ENCODE results near the gene SLC25A21.

SLC25A21 gene

GRCh38 chr14:37062191-37062803, 110.1 kb downstream of the SLC25A21 start:
- Histone ChIP-seq H3K79me2 (ENCODE audit: control insufficient read depth, insufficient read depth, low read length, poor library complexity) (no peaks in the 10 kb centered on the region), H3K9ac (ENCODE audit: low read length) (no peak overlapping the region), H2BK120ac (ENCODE audit: insufficient read depth, low read length, poor library complexity) (no peak overlapping the region), H4K12ac (ENCODE audit: low read depth, low read length) (no peak overlapping the region), H3K4ac (ENCODE audit: low read depth, low read length) (no peak overlapping the region), H3K9me3 (ENCODE audit: insufficient read depth, low read depth, low read length) (no peaks in the 10 kb centered on the region), H3K4me1 (ENCODE audit: control insufficient read depth in 1 of 2, insufficient read depth in 2 of 2, low read length in 2 of 2) (no peaks in the 10 kb centered on the region), H2AFZ (ENCODE audit: insufficient read depth, low read length, poor library complexity) (no peak overlapping the region), H3K14ac (ENCODE audit: low read length) (no peak overlapping the region), H3K79me1 (ENCODE audit: low read length) (no peaks in the 10 kb centered on the region), H2BK5ac (ENCODE audit: low read depth, low read length, poor library complexity) (no peak overlapping the region), H3K27ac (ENCODE audit: low read depth, low read length) (no peak overlapping the region), H3K27me3 (ENCODE audit: insufficient read depth, low read length) (no peaks in the 10 kb centered on the region), H3K4me2 (ENCODE audit: low read length) (no peak overlapping the region), H3K4me3 (ENCODE audit: low read depth, low read length) (no peak overlapping the region), H3K23ac (ENCODE audit: low read length) (no peak overlapping the region), H3K36me3 (ENCODE audit: control insufficient read depth in 1 of 2, insufficient read depth in 2 of 2, low read length in 2 of 2) (no peaks in the 10 kb centered on the region), H4K8ac (ENCODE audit: low read depth, low read length) (no peak overlapping the region), H4K91ac (ENCODE audit: low read depth, low read length) (no peak overlapping the region), H2BK12ac (ENCODE audit: low read length) (no peak overlapping the region), H2AK5ac (ENCODE audit: low read length) (no peak overlapping the region), H3K18ac (ENCODE audit: low read length) (no peak overlapping the region)
- WGBS (ENCODE audit: extremely low coverage, insufficient coverage, insufficient read length) = no CpG with 5 or more reads among the region's 4 CpGs
- DNase-seq = no peak

- no peak overlapping the region for H3K9ac ChIP-seq (ENCODE audit: low read length)
- WGBS (ENCODE audit: extremely low coverage, insufficient coverage, insufficient read length) = no CpG with 5 or more reads among the region's 1 CpG
- no peak overlapping the region for H4K12ac ChIP-seq (ENCODE audit: low read depth, low read length)
- H3K4me1 ChIP-seq (ENCODE audit: control insufficient read depth in 1 of 2, insufficient read depth in 2 of 2, low read length in 2 of 2) = no peaks in the 10 kb centered on the region
- no peak overlapping the region for H3K4ac ChIP-seq (ENCODE audit: low read depth, low read length)
- no peaks in the 10 kb centered on the region for H3K79me2 ChIP-seq (ENCODE audit: control insufficient read depth, insufficient read depth, low read length, poor library complexity)
- no peak overlapping the region for H3K4me3 ChIP-seq (ENCODE audit: low read depth, low read length)
- DNase-seq = no peak
- H4K8ac ChIP-seq (ENCODE audit: low read depth, low read length) = no peak overlapping the region
- no peak overlapping the region for H4K91ac ChIP-seq (ENCODE audit: low read depth, low read length)
- H3K4me2 ChIP-seq (ENCODE audit: low read length) = no peak overlapping the region
- no peaks in the 10 kb centered on the region for H3K9me3 ChIP-seq (ENCODE audit: insufficient read depth, low read depth, low read length)
- H2AK5ac ChIP-seq (ENCODE audit: low read length) = no peak overlapping the region
- H2BK120ac ChIP-seq (ENCODE audit: insufficient read depth, low read length, poor library complexity) = no peak overlapping the region
- H2AFZ ChIP-seq (ENCODE audit: insufficient read depth, low read length, poor library complexity) = no peak overlapping the region
- H3K27ac ChIP-seq (ENCODE audit: low read depth, low read length) = no peak overlapping the region
- no peak overlapping the region for H3K23ac ChIP-seq (ENCODE audit: low read length)
- no peaks in the 10 kb centered on the region for H3K36me3 ChIP-seq (ENCODE audit: control insufficient read depth in 1 of 2, insufficient read depth in 2 of 2, low read length in 2 of 2)
- H2BK5ac ChIP-seq (ENCODE audit: low read depth, low read length, poor library complexity) = no peak overlapping the region
- no peaks in the 10 kb centered on the region for H3K79me1 ChIP-seq (ENCODE audit: low read length)
- no peaks in the 10 kb centered on the region for H3K27me3 ChIP-seq (ENCODE audit: insufficient read depth, low read length)
- H3K14ac ChIP-seq (ENCODE audit: low read length) = no peak overlapping the region
- no peak overlapping the region for H3K18ac ChIP-seq (ENCODE audit: low read length)
- H2BK12ac ChIP-seq (ENCODE audit: low read length) = no peak overlapping the region
Observed at GRCh38 chr14:37061697-37062096, 110.7 kb downstream of the SLC25A21 start.

GRCh38 chr14:37060496-37061260, 111.7 kb downstream of the SLC25A21 start:
- Histone ChIP-seq H2AFZ (ENCODE audit: insufficient read depth, low read length, poor library complexity) (no peak overlapping the region), H3K27me3 (ENCODE audit: insufficient read depth, low read length) (no peaks in the 10 kb centered on the region), H4K8ac (ENCODE audit: low read depth, low read length) (no peak overlapping the region), H2AK5ac (ENCODE audit: low read length) (no peak overlapping the region), H2BK12ac (ENCODE audit: low read length) (no peak overlapping the region), H3K27ac (ENCODE audit: low read depth, low read length) (no peak overlapping the region), H3K18ac (ENCODE audit: low read length) (no peak overlapping the region), H3K79me1 (ENCODE audit: low read length) (no peaks in the 10 kb centered on the region), H2BK120ac (ENCODE audit: insufficient read depth, low read length, poor library complexity) (no peak overlapping the region), H3K36me3 (ENCODE audit: control insufficient read depth in 1 of 2, insufficient read depth in 2 of 2, low read length in 2 of 2) (no peaks in the 10 kb centered on the region), H3K9me3 (ENCODE audit: insufficient read depth, low read depth, low read length) (no peaks in the 10 kb centered on the region), H2BK5ac (ENCODE audit: low read depth, low read length, poor library complexity) (no peak overlapping the region), H3K9ac (ENCODE audit: low read length) (no peak overlapping the region), H4K12ac (ENCODE audit: low read depth, low read length) (no peak overlapping the region), H3K4me2 (ENCODE audit: low read length) (no peak overlapping the region), H3K79me2 (ENCODE audit: control insufficient read depth, insufficient read depth, low read length, poor library complexity) (no peaks in the 10 kb centered on the region), H3K23ac (ENCODE audit: low read length) (no peak overlapping the region), H4K91ac (ENCODE audit: low read depth, low read length) (no peak overlapping the region), H3K4me3 (ENCODE audit: low read depth, low read length) (no peak overlapping the region), H3K4me1 (ENCODE audit: control insufficient read depth in 1 of 2, insufficient read depth in 2 of 2, low read length in 2 of 2) (no peaks in the 10 kb centered on the region), H3K4ac (ENCODE audit: low read depth, low read length) (no peak overlapping the region), H3K14ac (ENCODE audit: low read length) (no peak overlapping the region)
- DNase-seq = no peak
- no CpG with 5 or more reads among the region's 3 CpGs for WGBS (ENCODE audit: extremely low coverage, insufficient coverage, insufficient read length)

- no peak overlapping the region for H3K4me2 ChIP-seq (ENCODE audit: low read length)
- H2AK5ac ChIP-seq (ENCODE audit: low read length) = no peak overlapping the region
- WGBS (ENCODE audit: extremely low coverage, insufficient coverage, insufficient read length) = no CpG with 5 or more reads among the region's 3 CpGs
Observed at GRCh38 chr14:37057776-37058175, 114.6 kb downstream of the SLC25A21 start.

More at GRCh38 chr14:37057776-37058175, 114.6 kb downstream of the SLC25A21 start:
- Histone ChIP-seq H3K4me3 (ENCODE audit: low read depth, low read length) (no peak overlapping the region), H3K27me3 (ENCODE audit: insufficient read depth, low read length) (no peaks in the 10 kb centered on the region), H3K23ac (ENCODE audit: low read length) (no peak overlapping the region), H2AFZ (ENCODE audit: insufficient read depth, low read length, poor library complexity) (no peak overlapping the region), H2BK5ac (ENCODE audit: low read depth, low read length, poor library complexity) (no peak overlapping the region), H3K27ac (ENCODE audit: low read depth, low read length) (no peak overlapping the region), H4K8ac (ENCODE audit: low read depth, low read length) (no peak overlapping the region), H4K91ac (ENCODE audit: low read depth, low read length) (no peak overlapping the region), H3K36me3 (ENCODE audit: control insufficient read depth in 1 of 2, insufficient read depth in 2 of 2, low read length in 2 of 2) (no peaks in the 10 kb centered on the region), H3K79me1 (ENCODE audit: low read length) (no peaks in the 10 kb centered on the region), H2BK12ac (ENCODE audit: low read length) (no peak overlapping the region), H4K12ac (ENCODE audit: low read depth, low read length) (no peak overlapping the region), H3K9me3 (ENCODE audit: insufficient read depth, low read depth, low read length) (no peaks in the 10 kb centered on the region), H3K4ac (ENCODE audit: low read depth, low read length) (no peak overlapping the region), H3K14ac (ENCODE audit: low read length) (no peak overlapping the region), H3K18ac (ENCODE audit: low read length) (no peak overlapping the region), H3K4me1 (ENCODE audit: control insufficient read depth in 1 of 2, insufficient read depth in 2 of 2, low read length in 2 of 2) (no peaks in the 10 kb centered on the region), H3K79me2 (ENCODE audit: control insufficient read depth, insufficient read depth, low read length, poor library complexity) (no peaks in the 10 kb centered on the region), H3K9ac (ENCODE audit: low read length) (no peak overlapping the region), H2BK120ac (ENCODE audit: insufficient read depth, low read length, poor library complexity) (no peak overlapping the region)
- DNase-seq = no peak
